Keratinocyte (primary cell): ENCODE measurements around the gene FXYD6. TPM values are rescaled to one million over a fixed set of nuclear protein-coding genes. Genes with fewer than 3 reads are reported as not detected.

Experiments used
- DNase-seq: peaks from one replicate; pipeline ENCODE4 v3.0.0-alpha.2; 2011; ENCODE audit warnings: low read depth, missing footprints, low spot score
- FAIRE-seq: peaks from 2 replicates; lab custom pipeline; 2011; peaks lifted over from hg19 to GRCh38; lab: Jason Lieb, UNC
- H2AFZ ChIP-seq: 2 replicates; pipeline ENCODE4 v1.6.0; 2012; ENCODE audit warnings: low read length, control low read depth, inconsistent platforms; ENCODE audit not compliant: control insufficient read depth
- H3K27ac ChIP-seq: 2 replicates; pipeline ENCODE4 v1.5.1; 2011; ENCODE audit warnings: low read length; ENCODE audit not compliant: control insufficient read depth, insufficient read depth
- H3K27me3 ChIP-seq: 3 replicates; pipeline ENCODE4 v1.6.0; 2011; ENCODE audit warnings: low read length; ENCODE audit not compliant: control insufficient read depth, insufficient read depth; ENCODE audit errors: extremely low read depth
- H3K36me3 ChIP-seq, 2 experiments: 2 replicates in 1 of 2; 3 replicates in 1 of 2; pipeline ENCODE4 v1.5.1; 2011; ENCODE audit warnings: low read length in 2 of 2, mild to moderate bottlenecking in 1 of 2; ENCODE audit not compliant: control insufficient read depth in 2 of 2, insufficient read depth in 2 of 2; ENCODE audit errors: extremely low read depth in 1 of 2
- H3K4me1 ChIP-seq: 3 replicates; pipeline ENCODE4 v1.5.1; 2011; ENCODE audit warnings: low read length; ENCODE audit not compliant: control insufficient read depth, insufficient read depth; ENCODE audit errors: extremely low read depth
- H3K4me2 ChIP-seq: 3 replicates; pipeline ENCODE4 v1.6.0; 2011; ENCODE audit warnings: low read depth, low read length; ENCODE audit not compliant: control insufficient read depth, insufficient read depth; ENCODE audit errors: extremely low read depth
- H3K4me3 ChIP-seq, 3 experiments: fragments of 200-600 bp in 1 of 3; sonication (generic) in 1 of 3; 2 replicates in 2 of 3; 3 replicates in 1 of 3; pipeline ENCODE4 v1.5.1; 2011 to 2016; ENCODE audit warnings: low read length in 3 of 3, mild to moderate bottlenecking in 3 of 3, control low read depth in 2 of 3, inconsistent platforms in 1 of 3, low read depth in 1 of 3, mixed read lengths in 1 of 3, mixed run types in 1 of 3, moderate library complexity in 1 of 3; ENCODE audit not compliant: control insufficient read depth in 2 of 3, insufficient read depth in 2 of 3; ENCODE audit errors: extremely low read depth in 1 of 3
- H3K79me2 ChIP-seq: 2 replicates; pipeline ENCODE4 v1.6.0; 2012; ENCODE audit warnings: low read length; ENCODE audit not compliant: control insufficient read depth, insufficient read depth
- H3K9ac ChIP-seq: 3 replicates; pipeline ENCODE4 v1.6.0; 2011; ENCODE audit warnings: low read length; ENCODE audit not compliant: control insufficient read depth, insufficient read depth; ENCODE audit errors: extremely low read depth
- H3K9me1 ChIP-seq: 3 replicates; pipeline ENCODE4 v1.6.0; 2011; ENCODE audit warnings: low read length; ENCODE audit not compliant: control insufficient read depth, insufficient read depth; ENCODE audit errors: extremely low read depth
- H3K9me3 ChIP-seq: 2 replicates; pipeline ENCODE4 v1.5.1; 2012; ENCODE audit warnings: low read depth, low read length; ENCODE audit not compliant: control insufficient read depth
- H4K20me1 ChIP-seq: 3 replicates; pipeline ENCODE4 v1.6.0; 2011; ENCODE audit warnings: low read length; ENCODE audit not compliant: control insufficient read depth, insufficient read depth; ENCODE audit errors: extremely low read depth
- CTCF ChIP-seq, 3 experiments: IDR thresholded peaks in 1 of 3; conservative IDR thresholded peaks in 1 of 3; optimal IDR thresholded peaks in 1 of 3; 2 replicates in 2 of 3; 3 replicates in 1 of 3; pipeline versions ENCODE3 to v1.5.1; 2011; ENCODE audit warnings: low read length in 3 of 3, mild to moderate bottlenecking in 3 of 3, moderate library complexity in 2 of 3, control low read depth in 1 of 3, inconsistent platforms in 1 of 3; ENCODE audit not compliant: insufficient read depth in 2 of 3; ENCODE audit errors: extremely low read depth in 1 of 3
- EZH2 ChIP-seq: IDR thresholded peaks from one replicate; pipeline ENCODE4 v1.6.1; 2012; ENCODE audit warnings: inconsistent platforms, mild to moderate bottlenecking, low read length, moderate library complexity
- dilution Hi-C: fragments of 300-500 bp; cut with MboI; formaldehyde crosslinking; loops from one replicate; pipeline ENCODE4 v1.7.0; 2020; ENCODE audit warnings: low sequenced_read_pairs; ENCODE audit not compliant: extremely low pct_ligation_motif_present
- polyA plus RNA-seq, 5 experiments: library from polyadenylated mRNA; depleted of rRNA in 3 of 5; stranded (reverse) in 3 of 5; stranded (forward) in 1 of 5; unstranded in 1 of 5; fragments of >200 nt; gene quantifications; 1 replicate in 1 of 5; 2 replicates in 3 of 5; 3 replicates in 1 of 5; pipeline versions ENCODE4 v1.2.1 to v1.2.3, GENCODE V29; 2011 to 2012; ENCODE audit warnings: missing spikeins in 2 of 5, low read depth in 1 of 5, low replicate concordance in 1 of 5

Gene FXYD6
- polyA plus RNA-seq, 1 donor (not counting 4 experiments of a cell fraction or from before 2014, with no cell fraction given): not detected

DNA sequence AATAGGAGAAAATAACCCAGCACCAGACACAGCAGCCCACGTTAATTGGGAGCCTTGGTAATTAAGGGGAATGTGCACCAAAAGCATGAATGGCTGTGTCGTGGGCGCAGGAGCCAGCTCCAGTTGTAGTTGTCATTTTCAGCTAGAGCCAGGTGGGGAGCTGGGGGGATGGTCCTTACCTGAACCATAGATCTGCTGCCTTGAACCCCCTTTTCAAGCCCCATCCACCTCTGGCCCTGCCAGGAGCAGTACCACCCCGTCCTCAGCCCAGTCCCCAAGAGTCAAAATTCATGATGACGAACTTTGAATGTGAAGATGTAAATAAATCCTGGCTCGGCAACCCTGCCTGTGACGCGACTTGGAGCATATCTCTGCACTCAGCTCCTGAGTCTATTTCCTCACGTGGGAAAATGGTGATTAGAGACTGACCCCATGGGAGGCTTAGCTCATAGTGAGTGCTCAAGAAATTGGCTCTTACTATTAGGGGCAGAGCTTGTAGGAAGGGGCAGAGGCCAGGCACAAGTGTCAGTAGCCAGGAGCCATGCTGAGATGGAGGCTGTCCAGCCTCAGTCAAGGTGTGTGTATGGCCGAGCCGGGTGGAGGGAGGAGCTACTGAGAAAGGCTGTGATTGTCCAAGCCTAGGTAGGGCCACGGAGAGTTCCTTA, 794 bp upstream of the FXYD6 start:
- FAIRE-seq (no peak), DNase-seq (no peak)
- Histone ChIP-seq H4K20me1 (no peaks in the 10 kb centered on the region), H3K36me3 (no peaks in the 10 kb centered on the region), H3K4me3 (no peak overlapping the region), H3K4me2 (no peak overlapping the region), H3K4me1 (peaks cover 2% of the 10 kb centered on the region), H3K9me3 (no peaks in the 10 kb centered on the region), H3K9me1 (no peaks in the 10 kb centered on the region), H3K79me2 (no peaks in the 10 kb centered on the region), H3K27me3 (peaks cover 81% of the 10 kb centered on the region), H3K27ac (no peak overlapping the region), H3K9ac (no peak overlapping the region), H2AFZ (no peak overlapping the region)
- no peak for TF ChIP-seq CTCF (optimal IDR thresholded peaks at IDR 0.05 in 1 of 3, IDR thresholded peaks at IDR 0.05 in 1 of 3, conservative IDR thresholded peaks at IDR 0.05 in 1 of 3; ENCODE audit: extremely low read depth in 1 of 3, insufficient read depth in 2 of 3, low read length in 3 of 3)
- TF ChIP-seq EZH2: peak; percentile 70
- dilution Hi-C loops: no loop called here

GRCh38 chr11:117876059-117876340, 458 bp downstream of the FXYD6 start:
- no peak overlapping the region for H3K9ac ChIP-seq
- peak; percentile 95 for TF ChIP-seq EZH2
- TF ChIP-seq CTCF (optimal IDR thresholded peaks at IDR 0.05 in 1 of 3, IDR thresholded peaks at IDR 0.05 in 1 of 3, conservative IDR thresholded peaks at IDR 0.05 in 1 of 3; ENCODE audit: extremely low read depth in 1 of 3, insufficient read depth in 2 of 3, low read length in 3 of 3): no peak
- dilution Hi-C loops: no loop called here
- H3K4me3 ChIP-seq: peak overlapping the region in 1 of 3 experiments; percentile 11
- H2AFZ ChIP-seq: no peak overlapping the region
- peaks cover 82% of the 10 kb centered on the region for H3K27me3 ChIP-seq
- peak overlapping the region; percentile 52 for H3K4me2 ChIP-seq
- FAIRE-seq (no peak), DNase-seq (no peak)
- H3K27ac ChIP-seq: no peak overlapping the region
- H3K9me3 ChIP-seq: no peaks in the 10 kb centered on the region
- H3K79me2 ChIP-seq: no peaks in the 10 kb centered on the region
- H3K4me1 ChIP-seq: no peaks in the 10 kb centered on the region
- H4K20me1 ChIP-seq: no peaks in the 10 kb centered on the region
- H3K9me1 ChIP-seq: no peaks in the 10 kb centered on the region
- H3K36me3 ChIP-seq: no peaks in the 10 kb centered on the region
